Dermis microvascular lymphatic vessel endothelial cell (primary cell): ENCODE data around the gene GRAMD1A. TPM values are rescaled to one million over a fixed set of nuclear protein-coding genes. Genes with fewer than 3 reads are reported as not detected.
"Not testable (repeated sequence)": the region's sequence is repeated elsewhere in the genome, so short reads cannot be mapped to it uniquely, and the experiment has no call there.

Experiments used
- DNase-seq, 2 donors: peaks; one replicate each; pipeline versions ENCODE4 v3.0.0 to v3.0.0-alpha.2; 2010; ENCODE audit warnings: low read depth in 2 of 2
- total RNA-seq: library from RNA; depleted of rRNA; stranded (reverse); fragments of >200 nt; gene quantifications from 2 replicates; pipeline ENCODE4 v1.2.1, GENCODE V29; 2014

The GRAMD1A gene
- total RNA-seq, result 21.1 and 42.1 TPM in 2 replicates

DNA sequence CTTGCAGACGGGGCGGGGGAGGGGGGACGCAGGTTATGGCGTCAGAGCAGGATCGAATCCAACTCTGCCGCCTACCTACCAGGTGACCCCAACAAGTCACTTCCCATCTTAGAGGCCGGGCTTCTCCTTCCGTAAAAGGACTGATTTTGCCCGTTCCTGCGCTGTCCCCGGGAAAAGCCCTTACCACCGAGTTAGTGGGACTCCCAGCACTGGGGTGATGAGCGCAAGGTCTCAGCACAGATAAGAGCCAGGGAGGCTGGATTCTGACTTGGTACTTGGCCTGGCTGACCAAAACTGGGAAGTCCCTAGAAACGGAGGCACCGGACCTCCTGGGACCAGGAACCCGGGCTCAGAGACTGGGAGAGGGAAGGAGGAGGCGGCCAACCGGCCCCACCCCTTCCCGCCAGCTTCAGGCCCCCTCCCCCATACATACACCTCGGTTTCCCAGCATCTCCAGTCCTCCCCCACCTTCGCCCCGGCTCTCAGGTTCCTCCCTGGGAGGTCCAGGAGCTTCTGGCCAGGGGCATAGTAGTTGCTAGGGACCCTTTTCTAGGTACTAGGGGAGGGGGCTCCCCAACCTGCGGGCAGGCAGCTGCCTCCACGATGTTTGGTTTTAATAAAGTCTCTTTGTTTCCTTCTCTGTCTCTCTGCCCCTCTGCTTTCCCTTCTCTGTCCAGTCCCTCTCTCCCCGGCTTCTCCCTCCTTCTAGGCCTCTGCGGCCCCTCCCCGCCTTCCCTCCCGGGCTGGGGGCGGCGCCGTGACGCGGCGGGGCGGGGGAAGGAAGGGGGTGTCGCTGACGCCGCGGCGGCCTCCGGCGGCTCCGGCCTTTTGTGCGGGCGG, at the start of gene GRAMD1A:
Gene GRAMD1A (plus strand): TSS at position 826 of the 840 bp plus-strand sequence. CDS start 156 bp downstream, outside the sequence.
- peak in 1 of 2 donors; percentile 87 for DNase-seq

DNA sequence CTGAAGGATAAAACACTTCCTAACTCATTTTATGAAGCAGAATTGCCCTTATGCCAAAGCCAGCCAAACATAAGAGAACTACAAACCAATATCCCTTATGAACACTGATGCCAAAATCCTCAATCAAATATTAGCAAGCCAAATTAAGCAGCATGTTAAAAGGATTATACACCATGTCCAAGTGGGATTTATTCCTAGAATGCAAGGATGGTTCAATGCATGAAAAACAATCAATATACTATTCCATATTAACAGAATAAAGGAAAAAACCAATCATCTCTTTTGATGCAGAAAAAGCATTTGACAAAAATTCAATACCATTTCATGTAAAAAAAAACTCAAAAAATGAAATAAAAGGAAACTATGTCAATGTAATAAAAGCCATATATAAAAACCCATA, 47.0 kb upstream of the GRAMD1A start:
- no peak for DNase-seq

DNA sequence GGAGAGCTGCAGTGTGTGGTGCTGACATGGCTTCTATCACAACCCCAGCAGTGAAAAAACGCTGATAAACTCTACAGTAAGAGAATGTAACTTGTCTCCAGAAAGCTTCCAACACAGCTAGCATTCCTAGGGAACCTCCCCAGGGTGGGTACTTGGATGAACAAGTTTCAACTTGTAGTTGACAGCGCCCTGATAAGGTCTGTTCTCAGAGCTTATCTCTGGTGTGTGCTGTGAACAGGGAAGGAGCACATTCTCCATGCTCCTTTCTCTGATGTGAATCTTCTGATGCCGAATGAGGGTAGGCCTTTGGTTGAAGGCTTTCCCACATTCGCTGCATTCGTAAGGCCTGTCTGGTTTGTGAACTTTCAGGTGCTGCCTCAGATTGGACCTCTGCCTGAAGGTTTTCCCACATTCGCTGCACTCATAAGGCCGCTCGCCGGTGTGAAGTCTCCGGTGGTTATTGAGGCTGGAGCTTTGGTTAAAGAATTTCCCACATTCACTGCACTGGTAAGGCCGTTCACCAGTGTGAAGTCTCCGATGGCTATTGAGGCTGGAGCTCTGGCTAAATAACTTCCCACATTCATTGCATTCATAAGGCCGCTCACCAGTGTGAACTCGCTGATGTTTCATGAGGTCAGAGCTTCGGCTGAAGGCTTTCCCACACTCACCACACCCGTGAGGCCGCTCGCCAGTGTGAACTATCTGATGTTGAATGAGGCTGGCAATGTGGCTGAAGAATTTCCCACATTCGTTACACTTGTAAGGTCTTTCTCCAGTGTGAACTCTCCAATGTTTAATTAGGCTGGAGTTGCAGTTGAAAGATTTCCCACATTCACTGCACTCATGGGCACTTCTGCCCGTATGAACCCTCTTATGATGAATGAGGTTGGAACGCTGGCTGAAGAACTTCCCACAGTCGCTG, 42.0 kb upstream of the GRAMD1A start:
- DNase-seq, result no peak

DNA sequence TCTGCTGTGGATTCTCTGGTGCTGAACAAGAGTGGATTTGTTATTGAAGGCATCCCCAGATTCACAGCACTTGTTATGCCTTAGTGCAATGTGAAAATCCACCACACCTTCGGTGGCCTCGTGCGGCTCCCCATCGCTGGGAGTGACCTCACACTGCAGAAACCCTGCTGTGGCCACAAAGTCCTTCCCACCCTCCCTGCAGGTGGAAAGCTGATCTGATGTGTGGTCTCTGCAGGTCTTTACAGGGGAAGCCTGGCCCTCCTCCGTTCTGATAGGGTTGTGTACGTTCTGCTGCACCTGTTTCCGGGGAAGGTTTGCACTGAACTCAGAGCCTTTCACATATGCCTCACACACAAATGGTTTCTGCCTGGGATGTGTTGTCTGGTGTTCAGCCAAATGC, 41.1 kb upstream of the GRAMD1A start:
- no peak for DNase-seq

DNA sequence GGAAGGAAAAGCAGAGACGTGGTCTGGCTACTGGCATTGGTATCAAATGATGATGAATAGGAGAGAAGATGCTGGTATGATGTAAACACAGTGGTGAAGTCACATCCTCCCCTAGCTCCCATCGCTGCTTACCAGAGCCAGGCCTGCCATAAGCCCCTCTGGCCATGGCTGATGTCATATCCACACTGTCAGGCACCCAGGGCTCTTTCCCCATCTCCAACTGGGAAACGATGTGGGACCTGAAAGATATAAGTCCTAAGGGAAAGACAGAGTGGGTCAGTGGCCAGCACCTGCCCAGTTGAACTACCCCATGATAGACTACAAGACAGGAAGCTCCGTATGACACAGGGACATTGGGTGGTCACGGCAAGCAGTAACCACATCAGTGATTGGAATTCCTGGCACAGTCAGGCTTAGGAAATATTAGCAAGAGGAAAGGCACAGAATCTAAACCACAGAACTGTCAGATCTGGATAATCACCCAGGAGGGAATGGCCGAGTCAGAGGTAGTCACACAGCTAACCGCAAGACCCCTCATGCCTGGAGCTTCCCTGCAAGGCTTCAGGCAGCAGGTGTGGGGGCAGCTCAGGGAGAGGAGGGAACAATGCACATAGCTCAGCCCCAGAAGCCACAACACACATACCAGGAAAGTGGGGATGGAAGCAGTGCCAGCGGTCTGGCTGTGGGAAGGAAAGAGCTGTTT, 39.9 kb upstream of the GRAMD1A start:
- DNase-seq, result no peak

DNA sequence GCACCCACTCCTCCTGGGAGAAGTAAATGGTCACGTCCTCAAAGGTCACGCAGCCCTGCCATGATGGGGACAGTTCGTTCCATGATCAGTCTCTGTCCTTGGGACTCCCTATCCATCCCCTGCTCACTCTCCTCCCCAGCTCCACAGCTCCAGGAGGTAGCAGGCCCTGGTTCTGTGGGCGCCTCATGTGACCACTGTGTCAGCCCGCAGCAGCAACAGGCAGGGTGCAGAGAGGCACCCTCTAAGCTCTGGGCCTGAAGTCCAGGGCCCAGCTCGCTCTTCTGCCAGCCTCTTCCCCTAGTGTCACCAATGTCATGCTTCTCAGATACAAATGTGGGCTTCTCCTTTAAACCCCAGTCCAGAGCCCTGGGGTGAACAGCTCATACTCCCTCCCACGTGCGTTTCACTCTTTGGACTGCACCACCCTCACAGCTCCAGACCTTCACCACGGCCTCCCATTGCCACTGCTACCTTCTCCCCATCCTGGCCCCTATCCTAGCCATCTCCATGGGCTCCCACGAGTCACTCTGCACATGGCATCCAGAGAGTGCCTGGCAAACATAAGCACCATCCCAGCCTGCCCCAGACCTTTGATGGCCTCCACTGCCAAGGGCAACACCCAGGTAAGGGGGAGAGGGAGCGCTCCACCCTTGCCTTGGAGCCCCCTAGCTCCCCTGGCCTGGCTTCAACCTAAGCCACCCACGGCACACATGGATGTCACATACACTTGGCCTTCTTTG, 39.0 kb upstream of the GRAMD1A start:
- no peak for DNase-seq

DNA sequence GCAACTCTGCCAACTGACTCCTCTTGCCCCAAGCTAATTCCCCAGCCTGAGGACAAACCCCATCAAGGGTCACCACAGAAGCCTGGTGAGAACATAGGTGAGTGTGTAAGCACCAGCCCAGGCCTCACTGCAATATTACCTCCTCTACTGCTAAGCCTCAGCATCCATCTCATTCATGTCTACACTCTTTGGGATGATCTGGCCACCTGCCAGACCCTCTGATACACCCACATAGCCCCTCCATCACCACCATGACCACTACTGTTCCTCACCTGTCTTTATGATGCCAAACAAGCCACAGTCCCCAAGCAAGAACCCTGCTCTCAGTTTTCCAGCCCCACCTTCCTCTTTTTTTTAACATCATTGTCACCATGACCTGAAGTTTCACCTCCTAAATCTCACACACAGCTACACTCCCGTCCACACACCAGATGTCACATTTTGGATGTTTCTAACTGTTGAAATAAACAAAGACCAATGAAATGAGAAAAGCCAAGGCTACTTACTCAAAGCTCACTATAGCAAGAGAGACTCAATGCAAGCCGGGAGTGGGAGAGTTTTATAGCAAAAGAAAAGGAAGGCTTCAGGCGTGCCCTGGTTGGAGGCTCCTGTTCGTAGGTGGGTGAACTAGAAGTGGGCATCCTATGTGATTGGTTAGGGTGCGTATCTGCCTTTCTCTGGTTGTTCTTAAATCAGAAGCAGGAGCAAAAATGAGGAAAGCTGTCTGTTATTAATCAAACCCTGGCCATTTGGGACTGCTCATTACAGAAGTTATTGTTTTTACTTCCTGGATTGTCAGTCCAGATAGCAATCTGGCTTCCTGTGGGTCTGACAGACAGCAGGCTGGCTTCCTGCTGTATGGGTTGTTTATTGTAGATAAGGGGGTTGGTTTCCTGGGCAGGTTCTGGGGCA, 38.1 kb upstream of the GRAMD1A start:
- peak; percentile 96 to 99 for DNase-seq

DNA sequence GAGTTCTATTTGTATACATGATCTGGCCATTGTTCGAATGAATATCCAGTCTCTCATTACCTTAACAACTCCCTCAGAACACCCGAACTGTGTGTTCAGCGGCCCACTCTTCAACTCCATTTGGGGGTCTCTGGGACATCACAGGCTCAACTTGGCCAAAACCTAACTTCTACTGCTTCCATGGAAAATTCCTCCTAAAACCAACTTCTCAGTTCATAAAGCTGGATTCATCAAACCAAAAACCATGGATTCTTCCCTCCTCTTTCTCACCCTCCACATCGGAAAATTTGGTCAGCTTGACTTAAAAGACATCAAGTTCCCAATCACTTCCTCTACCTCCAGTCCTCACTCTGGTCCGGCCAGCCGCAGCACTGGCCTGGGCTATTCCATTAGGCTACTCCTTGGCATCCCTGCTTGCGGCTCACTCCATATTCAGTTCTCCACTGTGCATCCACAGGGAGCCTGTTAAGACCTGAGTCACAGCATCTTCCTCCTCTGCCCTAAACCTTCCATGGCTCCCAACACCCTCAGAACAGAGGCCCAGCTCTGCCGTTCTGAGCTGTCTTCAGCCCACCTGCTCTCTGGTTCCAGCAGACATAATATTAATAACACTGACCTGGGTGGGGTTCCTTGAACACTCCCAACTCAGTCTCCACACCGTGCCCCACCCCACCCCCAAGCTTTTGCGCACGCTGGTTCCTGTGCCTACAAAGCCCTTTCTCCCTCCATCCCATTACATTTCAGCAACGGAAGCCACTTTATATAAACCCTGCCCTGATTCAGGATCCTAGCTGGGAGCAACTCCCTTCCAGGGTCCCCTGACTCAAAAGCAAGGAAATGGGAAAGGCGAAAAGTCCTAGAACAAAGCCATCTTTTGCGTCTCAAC, 37.2 kb upstream of the GRAMD1A start:
- DNase-seq, result peak in 1 of 2 donors; percentile 57

DNA sequence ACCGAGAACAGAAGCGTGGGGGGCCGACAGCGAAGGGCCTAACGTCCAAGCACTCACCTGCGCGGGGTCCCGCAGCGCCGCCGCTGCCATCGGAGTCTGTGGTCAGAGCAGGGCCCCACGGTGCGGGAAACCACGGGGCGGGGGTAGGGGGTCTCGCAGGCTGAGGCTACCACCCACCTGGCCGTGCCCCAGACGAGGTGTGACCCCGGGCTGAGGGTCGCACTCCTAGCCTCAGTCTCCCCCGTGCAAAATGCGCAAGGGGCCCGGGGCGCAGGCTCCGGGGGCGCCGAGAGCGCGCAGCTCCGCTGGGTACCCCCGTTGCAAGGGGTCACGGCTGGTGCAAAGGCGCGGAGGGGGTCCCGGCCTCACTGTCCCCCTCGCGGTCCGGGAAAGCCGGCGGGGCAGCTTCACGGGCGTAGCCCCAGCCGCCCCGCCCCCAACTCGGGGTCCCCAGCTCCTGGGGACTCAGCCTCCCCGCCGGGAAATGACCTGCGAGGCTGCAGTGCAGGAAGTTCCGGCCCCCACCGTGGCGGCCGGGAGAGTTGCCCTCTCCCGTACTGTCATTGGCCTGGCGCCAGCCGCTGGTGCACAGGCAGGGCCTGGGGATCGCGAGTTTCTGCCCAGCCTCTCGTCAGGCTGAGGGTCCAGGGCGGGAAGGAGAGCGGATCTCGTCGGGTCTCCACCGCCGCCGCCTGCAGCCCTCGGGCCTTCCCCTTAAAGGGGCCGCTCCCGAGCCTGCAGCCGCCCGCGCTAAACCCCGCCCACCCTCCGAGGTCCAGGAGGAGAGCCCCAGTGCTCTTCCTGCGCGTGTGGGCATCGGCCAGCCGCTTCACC, 36.3 kb upstream of the GRAMD1A start, which contains the start of gene ZNF792:
Gene ZNF792 (minus strand): TSS at position 657 of the 834 bp plus-strand sequence. CDS start 567 bp downstream, at position 90.
- peak; percentile 71 to 86 for DNase-seq

DNA sequence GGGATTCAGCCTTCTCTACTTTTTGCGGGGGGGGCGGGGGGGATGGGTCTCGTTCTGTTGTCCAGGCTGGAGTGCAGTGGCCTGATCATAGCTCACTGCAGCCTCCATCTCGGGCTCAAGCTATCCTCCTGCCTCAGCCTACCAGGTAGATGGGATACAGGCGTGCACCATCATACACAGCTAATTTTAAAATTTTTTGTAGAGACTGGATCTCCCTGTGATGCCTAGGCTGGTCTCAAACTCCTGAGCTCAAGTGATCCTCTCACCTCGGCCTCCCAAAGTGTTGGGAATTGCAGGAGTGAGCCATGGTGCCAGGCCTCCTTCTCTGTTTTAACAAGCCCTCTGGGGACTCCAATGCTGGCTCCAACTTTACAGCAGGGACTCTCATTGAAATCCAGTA, 35.5 kb upstream of the GRAMD1A start:
- no peak for DNase-seq

DNA sequence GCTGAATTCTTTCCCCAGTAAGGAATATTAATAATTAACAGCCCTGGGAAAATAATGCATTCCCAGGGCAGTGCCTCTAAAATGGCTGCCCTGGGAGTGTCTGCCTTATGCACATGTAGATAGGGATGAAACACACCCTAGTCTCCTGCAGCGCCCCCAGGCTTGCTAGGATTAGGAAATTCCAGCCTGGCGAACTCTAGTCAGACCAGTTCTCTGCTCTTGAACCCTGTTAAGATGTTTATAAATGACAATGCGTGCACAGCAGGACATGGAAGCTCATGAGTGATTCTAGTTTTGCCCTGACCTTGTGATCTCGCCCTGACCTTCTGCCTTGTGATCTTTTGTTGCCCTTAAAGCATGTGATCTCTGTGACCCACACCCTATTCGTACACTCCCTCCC, 34.6 kb upstream of the GRAMD1A start:
- not testable (repeated sequence) for DNase-seq

DNA sequence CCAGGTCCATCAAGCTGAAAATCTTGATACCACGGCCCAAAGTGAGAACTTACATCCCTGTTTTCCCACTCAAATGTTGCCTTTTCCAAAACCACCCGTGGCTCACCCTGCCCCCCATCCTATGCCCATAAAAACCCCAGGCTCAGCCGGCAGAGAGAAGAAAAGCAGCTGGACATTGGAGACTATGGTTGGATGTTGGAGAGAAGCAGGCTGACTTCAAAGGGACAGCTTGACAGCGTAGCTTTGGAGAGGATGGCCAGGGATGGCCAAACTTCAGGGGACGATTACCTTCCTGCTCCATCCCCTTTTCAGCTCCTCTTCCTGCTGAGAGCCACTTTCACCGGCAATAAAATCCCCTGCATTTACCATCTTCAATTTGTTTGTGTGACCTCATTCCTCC, 32.6 kb upstream of the GRAMD1A start:
- no peak for DNase-seq

DNA sequence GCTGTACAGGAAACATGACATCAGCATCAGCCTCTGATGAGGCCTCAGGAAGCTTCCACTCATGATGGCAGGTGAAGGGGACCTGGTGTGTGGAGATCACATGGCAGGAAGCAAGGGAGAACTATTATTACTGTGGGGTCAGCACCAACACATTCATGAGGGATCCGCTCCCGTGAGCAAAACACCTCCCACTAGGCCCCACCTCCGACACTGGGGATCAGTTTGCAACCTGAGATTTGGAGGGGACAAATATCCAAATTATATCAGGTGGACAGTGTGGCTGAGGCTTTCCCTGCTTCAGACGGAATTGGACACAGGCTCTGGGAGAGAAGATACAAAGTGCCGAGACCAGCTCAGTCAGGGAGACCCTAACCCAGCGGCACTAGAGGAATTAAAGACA, 30.4 kb upstream of the GRAMD1A start:
- no peak for DNase-seq

DNA sequence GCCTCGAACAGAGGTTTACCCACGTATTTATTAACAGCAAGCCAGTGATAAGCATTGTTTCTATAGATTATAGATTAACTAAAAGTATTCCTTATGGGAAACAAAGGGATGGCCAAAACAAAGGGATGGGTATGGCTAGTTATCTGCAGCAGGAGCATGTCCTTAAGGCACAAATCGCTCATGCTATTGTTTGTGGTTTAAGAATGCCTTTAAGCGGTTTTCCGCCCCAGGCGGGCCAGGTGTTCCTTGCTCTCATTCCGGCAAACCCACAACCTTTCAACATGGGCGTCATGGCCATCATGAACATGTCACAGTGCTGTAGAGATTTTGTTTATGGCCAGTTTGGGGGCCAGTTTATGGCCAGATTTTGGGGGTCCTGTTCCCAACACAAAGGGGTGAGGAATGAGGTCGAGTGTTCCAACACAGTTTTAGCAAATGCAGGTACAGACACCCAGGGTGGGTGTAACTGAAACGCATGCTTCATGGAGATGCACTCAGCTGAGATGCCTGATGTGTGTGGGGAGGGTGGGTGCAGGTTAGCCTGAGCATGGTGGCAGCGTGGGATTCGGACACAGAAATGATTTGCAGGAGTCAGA, 29.8 kb upstream of the GRAMD1A start:
- DNase-seq, result not testable (repeated sequence)

DNA sequence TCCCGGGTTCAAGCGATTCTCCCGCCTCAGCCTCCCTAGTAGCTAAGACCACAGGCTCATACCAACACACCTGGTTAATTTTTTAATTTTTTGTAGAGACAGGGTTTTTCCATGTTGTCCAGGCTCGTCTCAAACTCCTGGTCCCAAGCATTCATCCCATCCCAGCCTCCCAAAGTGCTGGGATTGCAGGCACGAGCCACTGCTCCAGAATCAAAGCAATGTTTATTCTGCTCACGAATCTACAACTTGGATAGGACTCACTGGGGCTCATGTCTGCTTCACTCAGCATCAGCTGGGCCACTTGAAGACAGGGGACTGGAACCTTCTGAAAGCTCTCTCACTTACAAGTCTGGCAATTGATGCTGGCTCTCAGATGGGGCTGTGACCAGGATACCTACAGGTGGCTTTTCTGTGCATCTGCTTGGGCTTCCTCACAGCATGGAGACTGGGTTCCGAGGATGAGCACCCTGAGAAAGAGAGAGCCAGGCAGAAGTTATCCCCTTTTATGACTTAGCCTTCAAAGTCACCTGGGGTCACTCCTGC, 27.9 kb upstream of the GRAMD1A start:
- DNase-seq, result no peak

DNA sequence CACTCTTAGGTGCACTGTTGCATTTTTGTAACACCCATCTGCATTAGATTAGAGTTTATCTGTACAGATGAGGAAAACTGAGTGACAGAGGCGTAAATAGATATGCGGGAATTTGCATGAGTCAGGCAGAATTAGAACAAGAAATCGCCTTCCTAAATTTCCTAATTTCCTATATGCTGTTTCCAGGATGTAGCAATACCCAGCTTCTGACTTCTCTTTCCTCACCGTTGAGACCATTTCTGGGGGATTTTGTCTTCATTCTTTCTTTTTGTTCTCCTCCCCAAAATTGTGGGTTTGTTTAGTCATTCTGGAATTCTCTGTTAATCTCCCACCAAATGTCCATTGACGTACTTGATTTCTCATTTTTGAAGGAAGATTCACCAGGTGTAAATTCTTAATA, 25.5 kb upstream of the GRAMD1A start:
- no peak for DNase-seq

DNA sequence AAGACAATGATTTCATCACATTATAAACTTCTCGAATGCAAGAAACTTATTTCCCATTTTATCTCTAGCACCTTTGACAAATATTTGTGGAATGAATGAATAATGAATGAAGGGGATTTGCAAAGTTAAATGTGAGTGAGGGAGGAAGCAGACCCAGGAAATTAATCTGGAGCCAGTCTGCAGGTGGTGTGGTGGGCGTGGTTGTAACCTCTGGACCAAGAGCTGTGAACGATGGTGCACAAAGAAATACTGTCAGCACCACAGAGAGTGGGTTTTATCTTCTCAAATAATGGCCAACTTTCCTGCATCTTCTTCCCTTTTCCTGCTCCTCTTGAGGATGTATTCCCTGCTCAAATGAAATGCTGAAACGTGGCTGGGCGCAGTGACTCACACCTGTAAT, 25.1 kb upstream of the GRAMD1A start:
- no peak for DNase-seq
